Glomerular visceral epithelial cell (primary cell): ENCODE results near the gene KCTD18.

ENCODE experiments used
- DNase-seq: peaks from one replicate; pipeline ENCODE4 v3.0.0-alpha.2; 2016; ENCODE audit errors: extremely low spot score

KCTD18 gene

GRCh38 chr2:200484934-200485333 is 24.9 kb downstream of the KCTD18 start:
- DNase-seq = no peak

GRCh38 chr2:200483729-200484198 is 26.1 kb downstream of the KCTD18 start:
- DNase-seq = peak; percentile 51

- no peak for DNase-seq
Observed at GRCh38 chr2:200482194-200482593, 27.7 kb downstream of the KCTD18 start.

GRCh38 chr2:200479692-200480265 is 30.1 kb downstream of the KCTD18 start:
- DNase-seq = no peak

- DNase-seq = no peak
Observed at GRCh38 chr2:200477667-200478131, 32.2 kb downstream of the KCTD18 start.

GRCh38 chr2:200476836-200477235 is 33.0 kb downstream of the KCTD18 start:
- no peak for DNase-seq

- no peak for DNase-seq
Observed at GRCh38 chr2:200475795-200476194, 34.1 kb downstream of the KCTD18 start.

GRCh38 chr2:200472853-200473464 is 36.9 kb downstream of the KCTD18 start:
- DNase-seq = no peak

GRCh38 chr2:200471928-200472645 is 37.8 kb downstream of the KCTD18 start:
- DNase-seq = no peak

GRCh38 chr2:200471324-200471848 is 38.5 kb downstream of the KCTD18 start:
- peak; percentile 47 for DNase-seq

GRCh38 chr2:200470230-200470629 is 39.6 kb downstream of the KCTD18 start:
- no peak for DNase-seq

GRCh38 chr2:200469708-200470211 is 40.1 kb downstream of the KCTD18 start:
- DNase-seq = no peak

GRCh38 chr2:200467806-200468681 is 41.8 kb downstream of the KCTD18 start:
- DNase-seq = no peak

GRCh38 chr2:200466425-200467418 is 43.1 kb downstream of the KCTD18 start:
- DNase-seq = no peak

- no peak for DNase-seq
Observed at GRCh38 chr2:200463452-200463851, 46.4 kb downstream of the KCTD18 start.

- no peak for DNase-seq
Observed at GRCh38 chr2:200461846-200462710, 47.8 kb downstream of the KCTD18 start.

- no peak for DNase-seq
Observed at GRCh38 chr2:200459101-200459500, 50.8 kb downstream of the KCTD18 start.

- DNase-seq = no peak
Observed at GRCh38 chr2:200456567-200456966, 53.3 kb downstream of the KCTD18 start.

GRCh38 chr2:200455958-200456421 is 53.9 kb downstream of the KCTD18 start:
- DNase-seq = peak; percentile 56
